Endothelial cell of umbilical vein (primary cell): ENCODE results near the gene RAD1. TPM values are rescaled to one million over a fixed set of nuclear protein-coding genes. Genes with fewer than 3 reads are reported as not detected.

Source experiments
- BruUV-seq: library from RNA; stranded (reverse); fragments of 400-500 nt; replicated peaks from 2 replicates; lab custom pipeline; 2021; lab: Mats Ljungman, UMichigan
- CTCF ChIA-PET: fragments of 300-600, 350-600 bp; sonication (Branson Sonifier 250); formaldehyde crosslinking; loops from one replicate; lab custom pipeline; 2021; ENCODE audit warnings: antibody characterized with exemption, inconsistent platforms; lab: Charles Lee
- POLR2A ChIA-PET: fragments of 300-600, 350-600 bp; sonication (Branson Sonifier 250); formaldehyde crosslinking; loops from one replicate; lab custom pipeline; 2021; ENCODE audit warnings: antibody characterized with exemption, inconsistent platforms; lab: Charles Lee
- DNase-seq: peaks from one replicate; pipeline ENCODE4 v3.0.0-alpha.2; 2011; ENCODE audit warnings: low read depth, low spot score
- FAIRE-seq: peaks from 2 replicates; lab custom pipeline; 2011; peaks lifted over from hg19 to GRCh38; lab: Jason Lieb, UNC
- H2AFZ ChIP-seq: 2 replicates; pipeline ENCODE4 v1.6.0; 2012; ENCODE audit warnings: low read depth, low read length, control low read depth, inconsistent platforms
- H3K27ac ChIP-seq: 2 replicates; pipeline ENCODE4 v1.5.1; 2011; ENCODE audit warnings: low read depth, mild to moderate bottlenecking, control low read depth, low read length, moderate library complexity; ENCODE audit not compliant: insufficient read depth
- H3K27me3 ChIP-seq, 2 experiments: 2 replicates each; pipeline versions ENCODE4 v1.6.0 to v1.6.1; 2011; ENCODE audit warnings: low read length in 2 of 2, mixed read lengths in 1 of 2; ENCODE audit not compliant: control insufficient read depth in 2 of 2, insufficient read depth in 2 of 2
- H3K36me3 ChIP-seq, 2 experiments: 2 replicates in 1 of 2; 3 replicates in 1 of 2; pipeline ENCODE4 v1.5.1; 2011; ENCODE audit warnings: low read length in 2 of 2, mild to moderate bottlenecking in 1 of 2, moderate library complexity in 1 of 2; ENCODE audit not compliant: control insufficient read depth in 2 of 2, insufficient read depth in 2 of 2; ENCODE audit errors: extremely low read depth in 1 of 2
- H3K4me1 ChIP-seq: 3 replicates; pipeline ENCODE4 v1.5.1; 2011; ENCODE audit warnings: mild to moderate bottlenecking, low read length; ENCODE audit not compliant: control insufficient read depth, insufficient read depth; ENCODE audit errors: extremely low read depth
- H3K4me2 ChIP-seq: 2 replicates; pipeline ENCODE4 v1.6.1; 2011; ENCODE audit warnings: low read length, control low read depth, mixed read lengths; ENCODE audit not compliant: insufficient read depth
- H3K4me3 ChIP-seq, 3 experiments: fragments of 200-600 bp in 1 of 3; sonication (generic), shearing (Covaris generic) in 1 of 3; replicated peaks in 1 of 3; 2 replicates each; pipeline ENCODE4 v1.5.1; 2011 to 2016; ENCODE audit warnings: control low read depth in 3 of 3, low read length in 3 of 3, mild to moderate bottlenecking in 2 of 3, inconsistent platforms in 1 of 3, low read depth in 1 of 3, moderate library complexity in 1 of 3; ENCODE audit not compliant: insufficient read depth in 1 of 3
- H3K79me2 ChIP-seq: 2 replicates; pipeline ENCODE4 v1.6.0; 2012; ENCODE audit warnings: low read length, inconsistent platforms; ENCODE audit not compliant: control insufficient read depth, insufficient read depth
- H3K9ac ChIP-seq: replicated peaks from 2 replicates; pipeline ENCODE3; 2011; ENCODE audit warnings: low read length, control low read depth; ENCODE audit not compliant: insufficient read depth; ENCODE audit errors: extremely low read depth
- H3K9me1 ChIP-seq: replicated peaks from 3 replicates; pipeline ENCODE4 v1.6.0; 2011; ENCODE audit warnings: mild to moderate bottlenecking, low read length; ENCODE audit not compliant: control insufficient read depth, insufficient read depth; ENCODE audit errors: extremely low read depth
- H3K9me3 ChIP-seq: replicated peaks from 2 replicates; pipeline ENCODE4 v1.5.1; 2012; ENCODE audit warnings: low read length, inconsistent platforms; ENCODE audit not compliant: control insufficient read depth, insufficient read depth
- H4K20me1 ChIP-seq: replicated peaks from 2 replicates; pipeline ENCODE3; 2011; ENCODE audit warnings: mild to moderate bottlenecking, low read length; ENCODE audit not compliant: control insufficient read depth, insufficient read depth; ENCODE audit errors: extremely low read depth
- EZH2 ChIP-seq: IDR thresholded peaks from 2 replicates; pipeline ENCODE4 v1.6.1; 2012; ENCODE audit warnings: borderline replicate concordance, low read depth, mild to moderate bottlenecking, moderate library complexity, low read length, inconsistent platforms; ENCODE audit not compliant: severe bottlenecking
- GATA2 ChIP-seq: IDR thresholded peaks from 2 replicates; pipeline ENCODE4 v1.7.0; 2011; ENCODE audit warnings: low read depth, mild to moderate bottlenecking, moderate library complexity, mixed read lengths, low read length; ENCODE audit not compliant: insufficient read length, insufficient read depth
- JUN ChIP-seq: IDR thresholded peaks from 2 replicates; pipeline ENCODE4 v1.6.1; 2011; ENCODE audit warnings: borderline replicate concordance, low read depth; ENCODE audit not compliant: insufficient read length, insufficient read depth
- POLR2A ChIP-seq: IDR thresholded peaks from 2 replicates; pipeline ENCODE4 v1.6.1; 2012; ENCODE audit warnings: low read depth, mild to moderate bottlenecking, control low read depth, low read length
- POLR2AphosphoS5 ChIP-seq: IDR thresholded peaks from 2 replicates; pipeline ENCODE4 v1.6.1; 2012; ENCODE audit warnings: low read depth, mild to moderate bottlenecking, control low read depth, low read length, moderate library complexity; ENCODE audit not compliant: insufficient read depth
- dilution Hi-C: fragments of 300-500 bp; cut with MboI; formaldehyde crosslinking; loops from one replicate; pipeline ENCODE4 v1.15.0; 2019; ENCODE audit warnings: low sequenced_read_pairs; ENCODE audit not compliant: extremely low pct_ligation_motif_present
- intact Hi-C: fragments of 100-400 bp; cut with micrococcal nuclease; formaldehyde crosslinking; loops from one replicate; pipeline ENCODE4 v1.10.0; 2022
- polyA plus RNA-seq, 4 experiments: library from polyadenylated mRNA; depleted of rRNA in 3 of 4; stranded (reverse) in 3 of 4; unstranded in 1 of 4; fragments of >200 nt; gene quantifications; 2 replicates each; pipeline versions ENCODE4 v1.2.1 to v1.2.3, GENCODE V29; 2011 to 2012; ENCODE audit warnings: missing spikeins in 1 of 4
- total RNA-seq: library from RNA; stranded (reverse); gene quantifications from 2 replicates; pipeline ENCODE4 v1.2.3, GENCODE V29; 2021

Gene RAD1
- total and polyA plus RNA-seq, 2 donors (not counting 3 experiments of a cell fraction or from before 2014, with no cell fraction given), result 10.7 to 22.2 TPM

GRCh38 chr5:34929720-34930461, 14.6 kb upstream of the RAD1 start:
- no peak for TF ChIP-seq JUN
- no peak for TF ChIP-seq GATA2
- TF ChIP-seq EZH2, result no peak
- TF ChIP-seq POLR2AphosphoS5, result no peak
- TF ChIP-seq POLR2A, result peak; percentile 47
- DNase-seq, result peak; percentile 69
- Histone ChIP-seq H2AFZ (peak overlapping the region; percentile 93), H3K79me2 (peaks cover 39% of the 10 kb centered on the region), H3K4me3 (peak overlapping the region; percentile 50 to 98 (median 97)), H3K4me2 (peak overlapping the region; percentile 99), H3K27ac (peak overlapping the region; percentile 39), H3K4me1 (peaks cover 17% of the 10 kb centered on the region), H3K27me3 (no peaks in the 10 kb centered on the region), H3K9ac (peak overlapping the region; percentile 86), H3K9me3 (no peaks in the 10 kb centered on the region), H3K36me3 (peaks cover 5 to 9% of the 10 kb centered on the region in 2 experiments), H4K20me1 (no peaks in the 10 kb centered on the region), H3K9me1 (no peaks in the 10 kb centered on the region)
- BruUV-seq, result no TSS peak
- intact Hi-C loops (loop anchor here (1.0 to 2.0 kb wide), 2 partner anchors 15 to 921 kb away; partner anchors contain the start of genes AMACR, BRIX1 and RAD1), dilution Hi-C loops (no loop called here)
- FAIRE-seq, result peak; percentile 12
- POLR2A ChIA-PET, result interaction anchor here (0.7 to 1.6 kb wide), 6 partner anchors 9 to 456 kb away, joined by 3 to 12 read pairs (median 3); partner anchors contain the start of genes BRIX1 and RAD1
- CTCF ChIA-PET, result interaction anchor here (1.0 to 2.5 kb wide), 12 partner anchors 9 to 996 kb away, joined by 3 to 15 read pairs (median 4); partner anchors contain the start of genes BRIX1 and RAD1
